A549 (cell line): ENCODE results near the gene NDUFA13.

Experiments
- BHLHE40 ChIP-seq: IDR thresholded peaks from 2 replicates; pipeline ENCODE4 v1.6.1; 2012; ENCODE audit warnings: low read depth, low read length, inconsistent platforms
- CTCF ChIP-seq: fragments of >200 bp; sonication (Bioruptor Twin); formaldehyde crosslinking; IDR thresholded peaks from 3 replicates; pipeline ENCODE4 v1.5.1; 2016
- E2F6 ChIP-seq: IDR thresholded peaks from 2 replicates; pipeline ENCODE4 v1.6.1; 2012; ENCODE audit warnings: low read depth, borderline replicate concordance
- EP300 ChIP-seq, 2 experiments: fragments of >200 bp; sonication (Bioruptor Twin); formaldehyde crosslinking; IDR thresholded peaks; 2 replicates in 1 of 2; 3 replicates in 1 of 2; pipeline ENCODE4 v1.6.1; 2016 to 2017
- JUNB ChIP-seq: fragments of >200 bp; sonication (Bioruptor Twin); formaldehyde crosslinking; IDR thresholded peaks from 2 replicates; pipeline ENCODE4 v1.6.1; 2016
- NR3C1 ChIP-seq: fragments of >200 bp; sonication (Bioruptor Twin); formaldehyde crosslinking; IDR thresholded peaks from 3 replicates; pipeline ENCODE4 v1.6.1; 2017
- POLR2A ChIP-seq: IDR thresholded peaks from 2 replicates; pipeline ENCODE4 v1.6.1; 2012; ENCODE audit warnings: mild to moderate bottlenecking, low read length
- POLR2AphosphoS2 ChIP-seq: conservative IDR thresholded peaks from 2 replicates; pipeline ENCODE4 v1.6.1; 2012; ENCODE audit warnings: low read length, improper control_type of control experiment, inconsistent platforms
- REST ChIP-seq: fragments of 200-600 bp; sonication (generic); IDR thresholded peaks from 2 replicates; pipeline ENCODE4 v1.6.1; 2016; ENCODE audit warnings: antibody characterized with exemption, mild to moderate bottlenecking, moderate library complexity
- ZC3H11A ChIP-seq: fragments of 450-650 bp; IDR thresholded peaks from 2 replicates; pipeline ENCODE4 v1.6.1; 2014; ENCODE audit warnings: antibody characterized with exemption, mild to moderate bottlenecking
- TF ChIP-seq, protein P1 (sequence below): fragments of 450-650 bp; IDR thresholded peaks from 2 replicates; pipeline ENCODE4 v1.6.1; 2014; ENCODE audit warnings: antibody characterized with exemption
- TF ChIP-seq, protein P2 (sequence below): fragments of >200 bp; sonication (Bioruptor Twin); formaldehyde crosslinking; IDR thresholded peaks from 2 replicates; pipeline ENCODE4 v1.6.1; 2016

DNA sequence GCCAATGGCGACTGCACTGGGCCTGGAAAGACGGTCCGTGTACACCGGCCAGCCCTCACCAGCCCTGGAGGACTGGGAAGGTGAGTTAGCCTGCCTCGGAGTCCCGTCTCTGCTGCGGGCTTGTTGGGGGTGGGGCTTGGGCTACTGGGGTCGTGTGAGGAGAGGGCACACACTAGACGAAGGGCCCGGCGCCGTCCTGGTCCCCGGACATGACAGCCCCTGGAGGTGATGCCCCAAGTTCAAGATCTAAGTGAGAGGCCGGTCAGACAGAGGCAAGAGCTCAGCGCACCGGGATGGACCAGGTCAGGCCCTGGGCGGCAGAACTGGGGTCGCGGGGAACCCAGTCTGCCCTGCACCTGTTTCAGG, 23.7 kb downstream of the NDUFA13 start:
- TF ChIP-seq CTCF (no peak), POLR2A (no peak), EP300 (IDR thresholded peaks at IDR 0.05) (no peak), JUNB (no peak), NR3C1 (no peak), REST (no peak), ZC3H11A (no peak), POLR2AphosphoS2 (no peak), E2F6 (no peak), BHLHE40 (no peak)
- TF ChIP-seq, protein P1, sequence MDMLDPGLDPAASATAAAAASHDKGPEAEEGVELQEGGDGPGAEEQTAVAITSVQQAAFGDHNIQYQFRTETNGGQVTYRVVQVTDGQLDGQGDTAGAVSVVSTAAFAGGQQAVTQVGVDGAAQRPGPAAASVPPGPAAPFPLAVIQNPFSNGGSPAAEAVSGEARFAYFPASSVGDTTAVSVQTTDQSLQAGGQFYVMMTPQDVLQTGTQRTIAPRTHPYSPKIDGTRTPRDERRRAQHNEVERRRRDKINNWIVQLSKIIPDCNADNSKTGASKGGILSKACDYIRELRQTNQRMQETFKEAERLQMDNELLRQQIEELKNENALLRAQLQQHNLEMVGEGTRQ: no peak
- TF ChIP-seq, protein P2, sequence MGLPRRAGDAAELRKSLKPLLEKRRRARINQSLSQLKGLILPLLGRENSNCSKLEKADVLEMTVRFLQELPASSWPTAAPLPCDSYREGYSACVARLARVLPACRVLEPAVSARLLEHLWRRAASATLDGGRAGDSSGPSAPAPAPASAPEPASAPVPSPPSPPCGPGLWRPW: no peak
